NT2/D1 (cell line): ENCODE results near the gene COX4I1.

Source experiments
- DNase-seq: peaks from one replicate; pipeline ENCODE4 v3.0.0-alpha.2; 2011; ENCODE audit warnings: low read depth, low spot score
- H3K27me3 ChIP-seq: 2 replicates; pipeline ENCODE4 v1.6.0; 2011; ENCODE audit warnings: mild to moderate bottlenecking; ENCODE audit not compliant: insufficient read length, insufficient read depth
- H3K36me3 ChIP-seq: 2 replicates; pipeline ENCODE4 v1.6.1; 2011; ENCODE audit warnings: mild to moderate bottlenecking, low read length, mixed read lengths; ENCODE audit not compliant: insufficient read depth, insufficient read length
- H3K4me1 ChIP-seq: 2 replicates; pipeline ENCODE4 v1.5.1; 2011; ENCODE audit not compliant: insufficient read depth, insufficient read length
- H3K4me3 ChIP-seq: 2 replicates; pipeline ENCODE4 v1.5.1; 2011; ENCODE audit warnings: low read depth; ENCODE audit not compliant: insufficient read length
- H3K9ac ChIP-seq: 2 replicates; pipeline ENCODE4 v1.6.0; 2011; ENCODE audit warnings: low read depth; ENCODE audit not compliant: insufficient read length
- H3K9me3 ChIP-seq: 2 replicates; pipeline ENCODE4 v1.5.1; 2011; ENCODE audit warnings: mild to moderate bottlenecking, low read length; ENCODE audit not compliant: insufficient read depth
- SUZ12 ChIP-seq: IDR thresholded peaks from 2 replicates; pipeline ENCODE4 v1.6.1; 2011; ENCODE audit not compliant: insufficient read length, insufficient read depth; ENCODE audit errors: extremely low read depth
- YY1 ChIP-seq: IDR thresholded peaks from 2 replicates; pipeline ENCODE4 v1.6.1; 2011; ENCODE audit not compliant: insufficient read length, insufficient read depth
- ZNF274 ChIP-seq: IDR thresholded peaks from 2 replicates; pipeline ENCODE4 v1.6.1; 2011; ENCODE audit warnings: mild to moderate bottlenecking, low read depth, low read length

COX4I1 gene

DNA sequence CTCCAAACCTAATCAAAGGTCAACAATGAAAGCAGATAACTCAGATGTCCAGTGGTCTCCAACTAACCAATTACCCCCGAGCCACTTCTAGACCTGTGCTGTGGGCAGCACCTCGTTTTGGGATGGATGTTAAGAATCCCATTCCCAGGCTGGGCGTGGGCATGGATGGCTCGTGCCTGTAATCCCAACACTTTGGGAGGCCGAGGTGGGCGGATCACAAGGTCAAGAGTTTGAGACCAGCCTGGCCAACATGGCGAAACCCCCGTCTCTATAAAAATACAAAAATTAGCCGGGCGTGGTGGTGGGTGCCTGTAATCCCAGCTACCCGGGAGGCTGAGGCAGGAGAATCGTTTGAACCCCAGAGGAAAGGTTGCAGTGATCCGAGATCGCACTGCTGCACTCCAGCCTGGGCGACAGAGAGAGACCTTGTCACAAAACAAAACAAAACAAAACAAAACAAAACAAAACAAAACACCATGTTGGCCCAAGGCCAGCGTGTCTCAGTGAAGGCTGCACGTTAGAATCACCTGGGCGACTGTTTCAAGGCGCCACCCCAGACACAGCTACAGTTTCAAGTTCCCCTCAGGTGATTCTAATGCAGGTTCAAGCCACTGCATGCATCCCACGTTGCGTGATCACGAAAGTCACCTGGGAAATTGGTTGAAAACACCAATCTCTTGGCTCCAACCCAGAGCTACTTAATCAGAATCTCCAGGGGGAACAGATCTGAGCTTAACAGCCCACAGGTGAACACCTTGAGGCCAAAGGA lies 21.3 kb downstream of the COX4I1 start:
- Histone ChIP-seq H3K9me3 (no peaks in the 10 kb centered on the region), H3K9ac (no peak overlapping the region), H3K36me3 (no peaks in the 10 kb centered on the region), H3K4me1 (no peaks in the 10 kb centered on the region), H3K4me3 (no peak overlapping the region), H3K27me3 (peaks cover 33% of the 10 kb centered on the region)
- DNase-seq: no peak
- TF ChIP-seq YY1 (no peak), ZNF274 (no peak), SUZ12 (no peak)

DNA sequence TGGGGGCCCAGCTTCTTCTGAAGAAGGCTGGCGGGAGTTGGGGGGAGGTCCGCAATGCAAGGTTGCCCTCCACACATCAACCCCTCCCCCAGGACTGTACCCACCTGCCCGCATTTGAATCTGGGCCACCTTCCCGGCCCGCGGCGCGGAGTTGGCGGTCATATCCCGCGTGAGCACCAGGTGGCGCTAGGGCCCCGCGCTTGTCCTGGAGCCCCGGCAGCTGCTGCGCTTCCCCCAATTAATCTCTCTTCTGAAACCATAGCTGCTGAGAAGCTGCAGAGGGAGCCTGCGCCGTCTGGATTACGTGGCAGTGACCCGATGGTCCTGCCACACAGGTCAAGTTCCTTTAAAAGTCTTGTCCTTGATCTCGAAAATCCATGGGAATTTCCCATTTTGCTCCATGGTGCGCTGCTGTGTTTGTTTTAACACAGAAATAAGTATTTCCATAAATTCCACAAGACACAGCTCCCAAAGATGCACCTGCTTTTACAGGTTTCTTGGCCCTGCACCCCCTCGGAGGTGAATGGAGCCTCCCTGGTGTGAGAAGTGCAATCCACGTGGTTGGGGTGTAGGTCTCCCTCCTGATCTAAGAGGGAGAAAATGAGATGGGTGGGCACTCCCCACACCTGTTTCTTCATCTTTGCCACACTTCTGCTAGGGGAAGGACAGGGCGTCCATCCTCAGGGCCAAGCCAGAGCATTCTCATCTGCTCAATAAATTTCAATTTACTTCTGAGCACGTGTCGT lies 22.1 kb downstream of the COX4I1 start:
- Histone ChIP-seq H3K9me3 (no peaks in the 10 kb centered on the region), H3K4me1 (no peaks in the 10 kb centered on the region), H3K9ac (no peak overlapping the region), H3K36me3 (no peaks in the 10 kb centered on the region), H3K4me3 (no peak overlapping the region), H3K27me3 (peaks cover 33% of the 10 kb centered on the region)
- peak; percentile 68 for DNase-seq
- TF ChIP-seq SUZ12 (no peak), ZNF274 (no peak), YY1 (no peak)

DNA sequence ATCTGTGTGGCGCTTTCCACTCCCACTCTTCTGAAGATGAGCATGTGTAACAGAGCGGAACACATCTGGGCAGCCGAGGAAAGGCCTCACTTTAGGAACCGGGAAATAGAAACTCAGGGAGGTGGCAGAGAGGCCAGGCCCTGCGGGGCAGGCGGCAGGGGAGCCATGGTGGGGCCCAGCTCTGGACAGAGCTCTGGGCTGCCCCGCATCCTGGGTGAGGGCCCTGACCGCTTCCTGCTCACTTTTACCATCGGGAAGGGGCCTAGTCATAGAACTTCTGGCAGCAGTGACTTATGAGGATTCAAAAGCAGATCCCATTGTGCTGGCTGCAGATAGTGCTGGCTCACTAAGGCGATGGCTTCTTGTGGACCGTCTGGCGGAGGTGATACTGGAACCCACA lies 22.6 kb downstream of the COX4I1 start:
- Histone ChIP-seq H3K9ac (no peak overlapping the region), H3K27me3 (peaks cover 33% of the 10 kb centered on the region), H3K4me3 (no peak overlapping the region), H3K36me3 (no peaks in the 10 kb centered on the region), H3K9me3 (no peaks in the 10 kb centered on the region), H3K4me1 (no peaks in the 10 kb centered on the region)
- no peak for TF ChIP-seq ZNF274
- TF ChIP-seq SUZ12: no peak
- no peak for TF ChIP-seq YY1
- DNase-seq: no peak

GRCh38 chr16:85823328-85823920 lies 23.9 kb downstream of the COX4I1 start:
- no peak overlapping the region for H3K9ac ChIP-seq
- DNase-seq: no peak
- no peaks in the 10 kb centered on the region for H3K36me3 ChIP-seq
- peaks cover 30% of the 10 kb centered on the region for H3K27me3 ChIP-seq
- H3K4me3 ChIP-seq: no peak overlapping the region
- H3K4me1 ChIP-seq: no peaks in the 10 kb centered on the region
- TF ChIP-seq SUZ12: no peak
- TF ChIP-seq ZNF274: no peak
- no peak for TF ChIP-seq YY1
- H3K9me3 ChIP-seq: no peaks in the 10 kb centered on the region

- Histone ChIP-seq H3K4me3 (no peak overlapping the region), H3K9ac (no peak overlapping the region), H3K9me3 (no peaks in the 10 kb centered on the region), H3K27me3 (peaks cover 25% of the 10 kb centered on the region), H3K4me1 (no peaks in the 10 kb centered on the region), H3K36me3 (no peaks in the 10 kb centered on the region)
- no peak for DNase-seq
- TF ChIP-seq YY1: no peak
- TF ChIP-seq SUZ12: no peak
Observed at GRCh38 chr16:85824161-85825135, 25.0 kb downstream of the COX4I1 start.

DNA sequence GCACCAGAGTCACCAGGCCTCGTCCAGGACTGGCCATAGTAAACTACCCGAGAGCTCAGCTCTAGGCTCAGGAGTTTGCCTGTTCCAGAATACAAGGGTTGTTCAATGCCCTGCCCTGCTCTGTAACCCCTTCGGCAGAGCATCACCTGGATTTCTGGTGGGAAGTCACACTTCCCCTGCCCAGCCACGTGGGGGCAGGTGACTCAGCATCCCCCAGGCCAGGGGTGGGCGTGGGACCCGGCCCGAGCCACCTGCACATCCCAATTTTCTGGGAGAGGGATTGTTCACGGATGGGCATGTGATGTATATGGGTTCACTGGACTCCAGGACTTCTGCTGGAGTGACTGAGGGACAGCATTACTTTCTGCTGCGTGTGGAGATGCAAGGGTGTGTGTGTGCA lies 25.8 kb downstream of the COX4I1 start:
- Histone ChIP-seq H3K27me3 (peaks cover 16% of the 10 kb centered on the region), H3K4me3 (no peak overlapping the region), H3K4me1 (peaks cover 4% of the 10 kb centered on the region), H3K9ac (no peak overlapping the region), H3K9me3 (no peaks in the 10 kb centered on the region), H3K36me3 (no peaks in the 10 kb centered on the region)
- no peak for DNase-seq
- TF ChIP-seq YY1: no peak
- no peak for TF ChIP-seq ZNF274
- TF ChIP-seq SUZ12: no peak
